Measurements from ENCODE around the gene DBN1.

DBN1 gene

DNA sequence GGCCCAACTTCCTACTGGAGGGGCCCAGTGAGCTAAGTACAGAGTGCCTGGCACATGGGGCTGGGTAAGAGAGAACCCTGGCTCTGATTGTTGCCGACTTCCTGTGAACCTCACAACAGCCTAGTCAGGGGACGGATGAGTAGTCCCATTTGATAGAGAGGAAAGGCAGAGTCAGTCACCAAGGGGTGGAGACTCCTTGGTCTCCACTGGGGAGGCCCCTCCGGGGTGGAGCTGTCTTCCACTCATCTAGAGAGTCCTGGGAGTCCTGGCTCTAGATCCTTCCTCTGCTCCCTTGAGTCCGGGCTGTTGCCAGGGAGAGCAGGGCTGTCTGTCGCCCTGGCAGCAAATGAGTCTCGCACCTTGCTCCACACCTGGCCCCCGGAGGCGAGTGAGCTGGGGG is 39.0 kb downstream of the DBN1 start:
- no peak overlapping the region for H3K4me3 ChIP-seq (replicated peaks; ENCODE audit: low read depth, low read length)
- TF ChIP-seq, protein P1, sequence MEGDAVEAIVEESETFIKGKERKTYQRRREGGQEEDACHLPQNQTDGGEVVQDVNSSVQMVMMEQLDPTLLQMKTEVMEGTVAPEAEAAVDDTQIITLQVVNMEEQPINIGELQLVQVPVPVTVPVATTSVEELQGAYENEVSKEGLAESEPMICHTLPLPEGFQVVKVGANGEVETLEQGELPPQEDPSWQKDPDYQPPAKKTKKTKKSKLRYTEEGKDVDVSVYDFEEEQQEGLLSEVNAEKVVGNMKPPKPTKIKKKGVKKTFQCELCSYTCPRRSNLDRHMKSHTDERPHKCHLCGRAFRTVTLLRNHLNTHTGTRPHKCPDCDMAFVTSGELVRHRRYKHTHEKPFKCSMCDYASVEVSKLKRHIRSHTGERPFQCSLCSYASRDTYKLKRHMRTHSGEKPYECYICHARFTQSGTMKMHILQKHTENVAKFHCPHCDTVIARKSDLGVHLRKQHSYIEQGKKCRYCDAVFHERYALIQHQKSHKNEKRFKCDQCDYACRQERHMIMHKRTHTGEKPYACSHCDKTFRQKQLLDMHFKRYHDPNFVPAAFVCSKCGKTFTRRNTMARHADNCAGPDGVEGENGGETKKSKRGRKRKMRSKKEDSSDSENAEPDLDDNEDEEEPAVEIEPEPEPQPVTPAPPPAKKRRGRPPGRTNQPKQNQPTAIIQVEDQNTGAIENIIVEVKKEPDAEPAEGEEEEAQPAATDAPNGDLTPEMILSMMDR (IDR thresholded peaks at IDR 0.05; ENCODE audit: low read depth, low read length, missing control alignments): no peak
- DNase-seq (ENCODE audit: extremely low read depth, low read depth): no peak

DNA sequence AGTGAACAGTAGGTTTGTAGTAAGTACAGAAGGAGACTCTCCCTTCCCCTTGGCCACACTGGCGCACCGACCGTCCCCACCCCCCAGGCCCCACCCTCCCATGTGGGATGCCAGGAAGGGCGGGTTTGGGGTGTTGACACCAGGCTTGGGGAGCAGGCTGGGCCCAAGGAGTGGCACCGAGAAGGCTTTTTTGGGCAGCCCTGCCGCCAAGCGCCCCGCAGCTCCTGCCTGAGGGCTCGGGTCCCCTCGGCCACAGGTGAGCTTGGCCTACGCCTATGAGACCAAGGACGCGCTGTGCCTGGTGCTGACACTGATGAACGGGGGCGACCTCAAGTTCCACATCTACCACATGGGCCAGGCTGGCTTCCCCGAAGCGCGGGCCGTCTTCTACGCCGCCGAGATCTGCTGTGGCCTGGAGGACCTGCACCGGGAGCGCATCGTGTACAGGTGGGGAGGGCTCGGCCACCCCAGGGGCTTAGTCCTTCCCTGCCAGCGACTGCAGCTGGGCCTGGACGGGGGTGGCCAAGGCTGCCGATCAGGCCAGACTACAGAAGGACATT is 39.7 kb downstream of the DBN1 start:
- H3K4me3 ChIP-seq (replicated peaks; ENCODE audit: low read depth, low read length): no peak overlapping the region
- TF ChIP-seq, protein P1 (IDR thresholded peaks at IDR 0.05; ENCODE audit: low read depth, low read length, missing control alignments): no peak
- DNase-seq (ENCODE audit: extremely low read depth, low read depth): no peak

DNA sequence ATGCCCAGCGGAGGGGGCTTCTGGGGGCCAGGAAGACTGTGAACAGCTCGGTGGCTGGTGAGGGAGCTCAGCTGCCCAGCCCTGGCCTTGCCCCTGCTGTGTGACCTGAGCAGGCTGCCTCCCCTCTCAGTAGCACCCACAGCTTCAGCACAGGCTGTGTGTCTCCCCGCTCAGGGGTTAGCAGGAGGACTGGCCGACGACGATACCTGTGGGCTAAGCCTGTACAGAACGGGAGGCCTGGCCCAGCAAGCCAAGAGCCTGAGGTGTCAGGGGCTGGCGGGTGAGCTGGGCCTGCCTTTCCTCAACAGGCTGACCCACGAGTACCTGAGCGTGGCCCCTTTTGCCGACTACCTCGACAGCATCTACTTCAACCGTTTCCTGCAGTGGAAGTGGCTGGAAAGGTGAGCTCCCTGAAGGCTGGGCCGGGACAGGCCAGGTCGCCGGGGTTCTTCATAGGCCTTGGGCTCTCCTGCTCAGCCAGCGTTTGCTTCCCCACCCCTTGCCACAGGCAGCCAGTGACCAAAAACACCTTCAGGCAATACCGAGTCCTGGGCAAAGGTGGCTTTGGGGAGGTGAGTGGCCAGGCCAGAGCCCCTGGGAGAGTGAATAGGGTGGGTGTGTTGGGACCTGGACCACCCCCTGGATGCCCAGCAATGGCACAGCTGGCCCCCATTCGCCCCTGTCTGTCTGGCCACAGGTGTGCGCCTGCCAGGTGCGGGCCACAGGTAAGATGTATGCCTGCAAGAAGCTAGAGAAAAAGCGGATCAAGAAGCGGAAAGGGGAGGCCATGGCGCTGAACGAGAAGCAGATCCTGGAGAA is 40.4 kb downstream of the DBN1 start:
- TF ChIP-seq, protein P1 (IDR thresholded peaks at IDR 0.05; ENCODE audit: low read depth, low read length, missing control alignments): no peak
- no peak overlapping the region for H3K4me3 ChIP-seq (replicated peaks; ENCODE audit: low read depth, low read length)
- no peak for DNase-seq (ENCODE audit: extremely low read depth, low read depth)

DNA sequence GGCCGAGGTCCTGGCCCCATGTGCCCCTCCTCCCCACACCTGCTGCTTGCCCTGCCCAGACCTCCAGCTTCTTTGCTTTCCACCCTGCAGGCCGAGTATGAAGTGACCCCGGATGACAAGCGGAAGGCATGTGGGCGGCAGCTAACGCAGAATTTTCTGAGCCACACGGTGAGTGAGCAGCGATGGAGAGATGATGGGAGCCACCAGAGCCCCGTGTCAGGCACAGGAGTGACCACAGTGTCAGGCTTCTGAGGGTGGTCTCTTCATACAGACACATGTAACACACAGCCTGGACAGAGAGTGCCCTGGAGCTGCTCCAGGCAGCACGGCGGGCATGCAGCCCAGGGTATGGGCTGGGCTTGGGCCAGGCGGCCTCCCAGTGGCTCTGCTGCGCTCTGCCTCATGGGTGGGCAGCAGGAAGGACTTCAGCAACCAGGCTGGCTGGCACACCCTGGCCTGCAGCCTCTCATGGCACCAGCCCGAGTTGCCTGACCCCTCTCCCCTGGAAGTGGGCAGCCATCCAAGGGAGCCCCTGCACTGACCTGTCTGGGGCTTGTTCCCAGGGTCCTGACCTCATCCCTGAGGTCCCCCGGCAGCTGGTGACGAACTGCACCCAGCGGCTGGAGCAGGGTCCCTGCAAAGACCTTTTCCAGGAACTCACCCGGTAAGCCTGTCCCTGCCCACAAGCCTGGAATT is 41.1 kb downstream of the DBN1 start:
- DNase-seq (ENCODE audit: extremely low read depth, low read depth): no peak
- TF ChIP-seq, protein P1 (IDR thresholded peaks at IDR 0.05; ENCODE audit: low read depth, low read length, missing control alignments): no peak
- no peak overlapping the region for H3K4me3 ChIP-seq (replicated peaks; ENCODE audit: low read depth, low read length)

DNA sequence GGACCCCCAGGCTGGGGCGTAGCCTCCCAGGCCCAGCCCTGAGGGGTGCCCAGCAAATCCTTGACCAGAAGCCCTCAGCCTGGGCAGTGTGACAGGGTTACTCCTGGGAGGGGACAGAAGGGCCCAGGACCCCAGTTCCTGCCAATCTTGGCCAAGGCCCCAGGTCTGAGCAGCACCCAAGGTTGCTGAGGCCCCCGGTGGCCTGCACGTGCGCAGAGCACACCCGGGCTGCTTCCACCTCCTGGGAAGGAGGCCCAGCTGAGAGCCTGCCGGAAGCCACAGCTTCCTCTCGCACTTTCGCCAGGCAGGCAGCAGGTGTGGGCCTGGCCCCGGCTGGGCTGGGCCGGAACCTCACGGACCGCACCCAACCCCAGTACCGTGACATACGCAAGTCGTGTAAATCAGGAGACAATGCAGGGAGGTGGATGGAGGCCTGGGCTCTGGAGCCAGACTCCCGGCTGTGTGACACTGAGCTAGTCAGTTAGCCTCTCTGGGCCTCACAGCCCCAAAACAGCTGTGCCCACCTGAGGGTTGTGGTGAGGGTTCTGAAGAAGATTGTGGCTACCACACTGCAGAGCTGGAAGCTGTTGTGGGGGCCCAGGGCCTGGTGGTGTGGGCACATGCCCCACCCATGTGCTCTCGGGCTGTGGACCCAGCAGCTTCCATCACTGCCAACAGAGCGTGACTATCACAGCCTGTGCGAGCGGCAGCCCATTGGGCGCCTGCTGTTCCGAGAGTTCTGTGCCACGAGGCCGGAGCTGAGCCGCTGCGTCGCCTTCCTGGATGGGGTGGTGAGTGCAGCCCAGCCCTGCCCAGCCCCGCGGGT is 41.9 kb downstream of the DBN1 start:
- H3K4me3 ChIP-seq (replicated peaks; ENCODE audit: low read depth, low read length): no peak overlapping the region
- DNase-seq (ENCODE audit: extremely low read depth, low read depth): no peak
- TF ChIP-seq, protein P1 (IDR thresholded peaks at IDR 0.05; ENCODE audit: low read depth, low read length, missing control alignments): no peak

DNA sequence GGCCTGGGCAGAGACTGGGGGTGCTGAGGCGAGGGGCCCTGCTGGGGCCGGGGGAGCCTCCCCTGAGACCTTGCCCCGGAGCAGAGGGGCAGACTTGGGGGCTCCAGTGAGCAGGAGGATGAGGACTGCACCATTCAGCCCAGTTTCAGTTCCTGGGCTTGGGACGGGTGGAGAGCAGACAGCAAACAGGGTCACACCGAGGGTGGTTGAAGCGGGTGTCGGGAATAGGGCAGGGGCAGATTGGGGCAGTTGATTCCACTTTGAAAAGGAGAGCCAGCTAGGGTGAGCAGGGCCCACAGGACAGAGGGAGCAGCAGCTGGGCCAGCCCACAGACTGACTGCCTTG is 42.5 kb downstream of the DBN1 start:
- TF ChIP-seq, protein P1 (IDR thresholded peaks at IDR 0.05; ENCODE audit: low read depth, low read length, missing control alignments): no peak
- H3K4me3 ChIP-seq (replicated peaks; ENCODE audit: low read depth, low read length): no peak overlapping the region
- DNase-seq (ENCODE audit: extremely low read depth, low read depth): no peak
